SK-MEL-5 (cell line): ENCODE results near the gene CRYGN. TPM values are rescaled to one million over a fixed set of nuclear protein-coding genes. Genes with fewer than 3 reads are reported as not detected.
A peak's percentile ranks its signal among the peaks of the same experiment; 100 is the strongest.

Experiments
- DNase-seq: peaks from one replicate; pipeline ENCODE4 v3.0.0-alpha.2; 2016; ENCODE audit warnings: low read depth, low spot score
- in situ Hi-C: cut with HindIII; loops from 2 replicates; pipeline ENCODE4 v1.10.0; 2016; ENCODE audit warnings: low sequenced_read_pairs, high pct_unique_total_duplicates, low pct_unique_long_range_greater_than_20kb
- total RNA-seq: library from RNA; depleted of rRNA; stranded (reverse); fragments of >200 nt; shearing (Covaris generic); gene quantifications from 2 replicates; pipeline ENCODE4 v1.2.3, GENCODE V29; 2014

Gene CRYGN
- total RNA-seq, 1 experiment from 2014 or later = not detected

DNA sequence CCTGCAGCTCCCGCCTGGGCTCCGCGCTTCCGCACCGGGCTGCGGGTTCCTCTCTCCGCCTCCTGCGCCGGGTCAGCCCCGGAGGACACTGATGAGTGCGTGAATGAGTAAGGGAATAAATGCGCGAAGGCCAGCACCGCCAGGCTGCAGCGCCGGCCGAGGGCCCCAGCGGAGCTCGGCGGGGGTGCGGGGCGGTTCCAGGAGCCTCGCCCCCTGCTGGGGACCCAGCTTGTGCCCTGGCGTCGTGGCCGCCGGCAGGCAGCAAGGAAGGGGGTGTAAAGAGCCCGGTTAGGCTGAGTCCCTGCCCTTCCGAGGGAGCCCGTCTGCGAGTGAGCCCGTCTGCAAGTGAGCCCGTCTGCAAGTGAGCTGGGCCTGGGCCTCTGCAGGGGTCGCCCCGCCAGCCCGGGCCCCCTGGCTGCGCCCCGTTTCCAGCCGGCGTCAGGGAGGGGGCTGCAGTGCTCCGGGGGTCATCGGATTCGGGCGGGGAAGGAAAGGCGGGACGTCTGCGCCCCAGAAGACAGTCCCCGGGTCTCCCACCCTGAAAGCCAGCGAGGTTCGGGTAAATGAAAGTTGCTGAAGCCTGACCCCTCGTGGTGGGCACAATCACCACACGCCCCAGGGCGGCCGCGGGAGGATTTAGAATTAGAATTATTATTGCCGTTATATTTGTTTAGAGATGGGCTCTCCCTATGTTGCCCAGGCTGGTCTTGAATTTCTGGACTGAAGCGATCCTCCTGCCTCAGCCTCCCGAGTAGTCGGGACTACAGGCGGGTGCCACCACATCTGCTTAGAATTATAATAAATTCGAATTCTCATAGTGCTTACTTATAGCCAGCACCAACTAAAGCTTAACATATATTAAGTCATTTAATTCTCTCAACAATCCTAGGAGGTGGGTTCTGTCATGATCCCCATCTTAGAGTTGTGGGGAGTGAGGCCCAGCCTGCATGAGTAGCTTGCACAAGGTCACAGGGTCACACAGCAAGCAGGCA, 8.6 kb upstream of the CRYGN start:
- in situ Hi-C loops = no loop called here

DNA sequence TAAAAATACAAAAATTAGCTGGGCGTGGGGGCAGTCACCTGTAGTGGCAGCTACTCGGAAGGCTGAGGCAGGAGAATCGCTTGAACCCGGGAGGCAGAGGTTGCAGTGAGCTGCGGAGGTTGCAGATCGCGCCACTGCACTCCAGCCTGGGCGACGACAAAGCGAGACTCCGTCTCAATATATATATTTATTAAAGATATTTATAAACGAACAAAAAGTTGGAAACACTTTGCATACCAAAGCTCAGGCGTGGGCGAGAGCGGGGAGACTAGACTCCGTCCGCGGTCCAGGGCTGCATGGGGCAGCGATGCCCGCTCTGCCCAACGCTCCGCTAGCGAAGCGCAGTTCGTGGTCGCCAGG, 7.9 kb upstream of the CRYGN start:
- no peak for DNase-seq
- in situ Hi-C loops = no loop called here

More for the DNA sequence above, 8.6 kb upstream of the CRYGN start:
- peak; percentile 68 for DNase-seq

DNA sequence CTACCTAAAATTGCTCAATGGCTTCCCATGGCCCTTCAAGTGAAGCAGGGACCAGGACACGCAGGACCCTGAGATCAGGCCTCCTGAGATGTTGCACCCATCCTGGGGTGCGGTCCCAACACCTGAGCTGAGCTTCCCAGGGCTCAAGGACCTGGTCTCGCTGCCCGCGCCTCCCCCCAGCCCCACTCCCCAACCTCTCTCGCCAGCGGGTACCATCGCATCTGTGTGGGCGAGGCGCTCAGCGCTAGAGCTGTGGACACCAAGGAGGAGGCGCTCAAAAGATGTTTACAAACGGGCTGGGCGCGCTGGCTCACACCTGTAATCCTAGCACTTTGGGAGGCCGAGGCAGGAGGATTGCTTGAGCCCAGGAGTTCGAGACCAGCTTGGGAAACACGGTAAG, 7.4 kb upstream of the CRYGN start:
- in situ Hi-C loops = no loop called here
- DNase-seq = no peak

DNA sequence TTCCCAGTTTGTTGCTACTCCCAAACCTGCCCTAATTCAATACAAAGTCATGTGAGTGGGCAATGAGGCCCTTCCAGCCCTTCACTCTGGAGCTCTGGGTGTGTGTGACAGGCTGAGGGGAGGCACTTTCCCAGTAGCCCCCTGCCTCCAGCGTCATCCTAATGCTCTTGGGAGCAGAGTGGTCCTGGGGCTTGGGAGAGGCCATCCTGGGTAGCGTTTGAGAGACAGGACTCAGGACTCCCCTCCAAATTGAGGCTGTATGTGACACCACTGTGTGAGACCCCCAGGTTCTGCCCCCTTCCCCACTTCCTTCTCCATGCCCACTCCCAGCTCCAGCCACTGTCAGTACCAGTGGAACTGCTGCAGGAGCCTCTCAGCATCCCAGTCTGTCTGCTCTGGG, 6.5 kb upstream of the CRYGN start:
- in situ Hi-C loops = no loop called here
- no peak for DNase-seq

DNA sequence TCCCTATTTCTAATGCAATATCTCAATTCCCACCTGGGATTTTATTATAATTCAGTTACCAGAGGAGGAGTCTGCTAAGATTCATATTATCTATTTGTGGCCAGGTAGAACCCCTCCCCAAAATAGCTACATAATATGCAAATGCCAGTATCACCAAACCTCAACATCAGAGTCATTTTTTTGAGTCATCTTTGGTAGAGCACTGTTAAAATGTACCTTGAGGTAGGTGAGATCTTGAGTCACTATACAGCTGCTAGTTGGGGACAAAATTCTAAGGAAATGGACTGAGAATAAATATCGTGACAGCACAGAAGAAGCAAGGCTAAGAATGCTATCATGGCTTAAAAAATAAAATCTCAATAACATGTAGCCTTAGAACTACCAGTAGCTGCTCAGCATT, 4.7 kb upstream of the CRYGN start:
- in situ Hi-C loops = no loop called here
- no peak for DNase-seq

DNA sequence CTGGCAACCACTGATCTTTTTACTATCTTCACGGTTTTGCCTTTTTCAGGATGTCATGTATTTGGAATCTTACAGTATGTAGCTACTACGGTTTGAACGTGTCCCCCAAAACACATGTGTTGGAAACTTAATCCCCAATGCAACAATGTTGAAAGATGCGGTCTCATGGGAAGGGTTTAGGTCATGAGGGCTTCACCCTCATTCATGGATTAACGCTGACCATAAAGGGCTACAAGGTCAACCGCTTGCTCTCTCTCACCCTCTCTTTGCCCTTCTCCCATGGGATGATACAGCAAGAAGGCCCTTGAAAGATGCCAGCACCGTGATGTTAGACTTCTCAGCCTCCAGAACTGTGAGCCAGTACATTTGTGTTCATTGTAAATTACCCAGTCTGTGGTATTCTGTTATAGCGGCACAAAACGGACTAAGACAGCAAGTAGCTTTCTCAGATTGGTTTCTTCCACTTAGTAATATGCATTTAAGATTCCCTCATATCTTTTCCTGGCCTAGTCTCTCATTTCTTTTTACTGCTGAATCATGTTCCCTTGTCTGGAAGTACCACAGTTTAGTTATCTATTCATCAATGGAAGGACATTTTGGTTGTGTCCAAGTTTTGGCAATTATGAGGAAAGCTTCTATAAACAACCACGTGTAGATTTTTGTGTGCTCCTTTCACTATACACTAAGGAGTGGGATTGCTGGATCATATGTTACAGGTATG, 3.0 kb upstream of the CRYGN start:
- in situ Hi-C loops = no loop called here
- DNase-seq = no peak

DNA sequence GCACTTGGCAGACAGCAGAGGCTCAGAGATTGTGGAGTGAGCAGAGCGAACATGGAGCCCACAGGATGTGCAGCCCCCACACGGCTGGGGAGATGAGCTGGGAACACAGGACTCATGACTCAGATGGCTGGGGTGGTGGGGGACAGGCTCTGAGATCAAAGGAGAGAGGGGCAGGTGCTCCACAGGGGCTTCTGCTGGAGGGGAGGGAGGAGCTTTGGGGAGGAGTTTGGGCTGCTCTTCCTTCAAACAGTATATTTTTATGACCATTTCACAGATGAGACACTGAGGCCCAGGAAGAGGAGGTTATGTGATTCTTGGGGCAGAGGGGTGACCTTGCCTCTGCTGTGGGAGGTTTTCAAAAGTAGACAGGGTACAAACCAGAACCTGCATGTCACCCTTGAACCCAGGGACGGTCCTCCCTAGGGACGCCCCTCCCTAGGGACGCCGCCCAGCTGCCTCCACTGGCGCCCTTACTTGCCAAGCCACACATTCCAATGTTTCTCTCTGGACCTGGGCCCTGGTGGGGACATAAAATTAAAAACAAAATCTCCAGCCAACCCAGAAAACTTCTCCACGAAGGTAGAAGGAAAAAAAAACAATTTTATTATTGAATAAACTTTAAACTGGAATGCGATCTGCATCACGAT, 981 bp upstream of the CRYGN start:
- DNase-seq = no peak
- in situ Hi-C loops = no loop called here

DNA sequence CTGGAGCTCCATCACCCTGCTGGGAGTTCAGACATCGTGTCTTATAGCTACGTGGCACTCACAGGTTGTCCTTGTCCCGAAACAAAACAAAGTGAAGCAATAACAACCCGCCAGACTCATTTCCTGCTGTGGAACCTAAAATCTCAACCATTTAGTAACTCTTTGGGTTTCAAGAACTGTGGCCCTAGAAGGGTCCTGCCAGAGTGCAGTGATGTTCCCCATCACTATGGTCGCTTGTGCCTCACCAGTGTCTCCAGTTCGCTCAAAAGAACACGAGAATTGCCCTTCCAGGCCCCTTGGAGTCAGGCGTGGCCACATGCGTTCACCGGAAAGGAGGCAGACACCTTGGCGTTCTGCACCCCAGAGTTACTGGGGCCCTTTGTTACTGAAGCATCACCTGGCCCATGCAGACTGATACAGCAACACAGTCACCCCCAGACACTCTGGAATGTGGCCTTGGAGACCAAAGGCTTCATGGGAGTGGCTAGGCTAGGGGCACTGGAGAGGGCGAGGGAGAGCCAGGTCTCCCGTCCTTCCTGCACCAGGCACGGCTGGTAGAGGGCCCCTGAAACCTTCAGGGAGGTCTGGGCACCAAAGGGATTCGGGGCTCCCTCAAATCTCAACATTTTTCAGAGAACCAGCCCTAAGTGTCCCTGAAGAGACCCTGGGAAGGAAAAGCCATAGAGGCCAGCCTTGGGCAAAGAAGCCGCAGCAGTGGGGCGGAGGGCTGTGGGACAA, 908 bp downstream of the CRYGN start:
- in situ Hi-C loops = no loop called here
- DNase-seq = no peak

DNA sequence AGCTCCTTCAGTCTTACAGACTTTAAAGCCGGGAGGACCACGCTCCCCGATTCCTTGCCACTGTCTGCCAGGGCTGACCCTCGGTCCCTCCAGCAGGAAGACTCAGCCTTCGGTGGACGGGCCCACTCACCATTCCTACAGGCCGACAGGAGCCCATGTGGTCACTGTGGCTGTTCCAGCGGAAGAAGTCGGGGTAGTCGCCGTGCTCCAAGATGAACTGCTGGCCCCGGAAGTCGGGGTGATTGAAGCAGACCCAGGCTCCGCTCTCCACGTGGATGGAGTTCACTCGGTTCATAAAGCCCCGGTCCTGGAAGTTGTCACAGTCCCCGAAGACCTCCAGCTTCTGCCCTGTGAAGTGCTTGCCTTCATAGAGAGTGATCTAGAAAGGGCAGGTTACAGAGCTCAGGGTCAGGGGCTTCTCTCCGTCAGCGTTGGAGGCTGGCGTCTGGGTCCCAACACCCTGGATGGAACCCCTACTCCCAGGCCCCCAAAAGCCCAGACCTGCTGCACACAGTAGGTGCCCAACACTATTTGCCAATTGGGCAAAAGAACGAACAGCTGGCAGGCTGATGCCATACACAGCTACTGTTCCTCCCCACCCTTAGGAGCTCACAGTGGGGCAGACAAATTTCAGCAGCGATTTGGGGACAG, 1.9 kb downstream of the CRYGN start:
- in situ Hi-C loops = no loop called here
- DNase-seq = no peak

DNA sequence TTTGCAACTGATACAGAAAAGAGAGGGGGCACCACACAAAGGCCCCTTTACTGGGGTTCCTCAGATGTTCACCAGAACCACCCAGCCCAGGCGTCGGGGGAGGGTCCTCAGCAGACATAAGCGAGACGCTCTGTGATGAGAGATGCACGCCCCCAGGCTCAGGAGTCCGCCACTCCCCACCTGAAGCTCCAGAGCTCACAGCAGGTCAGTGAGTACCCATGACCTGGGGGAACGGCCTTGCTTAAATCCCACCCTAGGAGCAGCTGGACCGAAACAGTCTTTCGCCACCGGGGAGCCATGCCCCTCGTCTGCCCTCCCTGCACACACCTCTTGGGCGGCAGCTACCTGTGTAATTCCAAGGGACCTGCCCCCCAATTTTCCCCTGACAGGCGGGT, 2.8 kb downstream of the CRYGN start:
- in situ Hi-C loops = no loop called here
- DNase-seq = no peak

DNA sequence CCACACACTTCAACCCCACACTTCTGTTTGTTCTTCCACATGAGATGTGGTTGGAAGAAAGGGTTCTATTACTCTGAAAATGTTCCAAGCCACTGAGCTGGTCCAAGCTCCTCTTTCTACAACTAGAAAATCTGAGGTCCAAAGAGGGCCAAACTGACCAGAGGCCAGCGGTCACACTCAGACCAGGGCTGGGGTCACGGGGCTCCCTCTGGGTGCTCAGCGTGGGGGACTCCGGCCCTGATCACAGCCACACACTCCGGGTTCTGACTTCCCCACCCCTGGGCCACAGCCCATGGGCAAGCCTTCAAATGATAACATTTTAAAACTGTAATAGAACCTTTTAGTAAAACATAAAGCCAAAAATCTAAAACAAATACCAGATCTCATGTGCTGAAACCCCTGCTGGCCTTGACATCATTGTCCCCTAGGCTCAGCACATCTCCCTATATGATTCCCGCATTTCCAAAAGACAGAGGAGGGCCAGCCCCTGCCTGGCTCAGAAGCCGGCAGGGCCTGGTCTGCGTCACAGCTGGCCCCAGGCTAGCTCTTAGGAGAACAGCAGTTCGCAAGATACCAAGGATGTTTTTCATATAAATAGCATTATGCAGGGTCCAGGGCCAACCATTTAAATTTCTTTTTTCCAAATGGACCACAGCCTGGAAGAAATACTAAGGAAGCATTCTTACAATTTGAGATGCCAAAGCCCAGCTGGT, 3.3 kb downstream of the CRYGN start:
- DNase-seq = no peak
- in situ Hi-C loops = no loop called here

DNA sequence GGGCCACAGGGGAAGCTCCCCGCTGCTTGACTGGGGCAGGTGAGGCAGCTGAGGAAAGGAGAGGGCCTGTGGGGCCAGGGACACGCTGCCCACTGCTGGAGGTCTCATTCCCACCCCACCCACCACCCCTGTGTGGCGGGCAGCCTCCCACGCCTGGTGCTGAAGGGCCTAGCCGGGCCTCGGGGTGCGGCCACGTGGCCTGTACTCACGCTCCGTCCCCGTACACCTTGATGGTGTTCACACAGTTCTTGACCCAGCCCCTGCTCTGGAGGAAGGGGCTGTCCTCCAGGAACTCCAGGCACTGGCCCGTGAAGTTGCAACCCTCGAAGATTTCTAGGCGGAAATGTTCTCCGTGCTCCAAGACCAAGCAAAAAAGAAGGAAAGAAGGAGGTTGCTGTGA, 4.0 kb downstream of the CRYGN start:
- in situ Hi-C loops = no loop called here

DNA sequence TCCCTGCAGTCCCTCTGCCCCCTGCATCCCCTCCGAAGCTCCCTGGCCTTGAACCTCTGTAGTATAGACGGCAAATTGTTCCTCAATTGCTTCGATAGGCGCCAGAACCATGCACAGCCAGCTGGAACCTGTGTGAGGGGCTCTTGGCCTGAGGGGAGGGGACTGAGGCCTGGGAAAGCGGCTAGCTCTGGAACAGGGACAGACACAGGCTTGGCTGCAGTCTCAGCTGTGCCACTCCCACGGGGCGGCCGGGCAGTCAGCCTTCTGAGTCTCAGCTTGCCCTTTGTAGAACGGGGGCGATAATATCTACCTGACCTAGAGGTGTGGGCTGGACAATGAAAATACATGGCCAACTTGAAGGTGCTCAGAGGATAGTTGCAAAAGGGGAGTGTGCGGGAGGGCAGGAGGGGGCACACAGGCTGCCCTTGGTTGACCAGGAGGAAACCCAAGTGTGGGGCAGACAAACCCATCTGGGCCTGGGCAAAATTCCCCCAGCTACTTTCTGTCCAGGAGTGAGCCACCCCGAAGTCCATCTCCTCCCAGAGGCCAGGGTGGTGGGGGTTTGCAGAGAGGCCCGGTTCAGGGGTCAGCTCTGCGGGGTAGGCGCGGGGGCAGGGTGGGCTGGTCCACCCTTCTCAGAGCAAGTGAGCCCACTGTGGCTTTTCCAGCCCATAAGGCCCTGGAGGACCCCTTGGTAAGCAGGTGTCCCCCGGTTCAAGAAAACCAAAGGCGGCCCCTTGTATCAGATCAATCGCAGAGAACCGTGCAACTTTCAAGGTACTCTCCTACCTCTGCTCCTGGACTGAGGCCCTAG, 4.6 kb downstream of the CRYGN start:
- in situ Hi-C loops = no loop called here
- no peak for DNase-seq

More for the DNA sequence above, 4.0 kb downstream of the CRYGN start:
- DNase-seq = no peak

DNA sequence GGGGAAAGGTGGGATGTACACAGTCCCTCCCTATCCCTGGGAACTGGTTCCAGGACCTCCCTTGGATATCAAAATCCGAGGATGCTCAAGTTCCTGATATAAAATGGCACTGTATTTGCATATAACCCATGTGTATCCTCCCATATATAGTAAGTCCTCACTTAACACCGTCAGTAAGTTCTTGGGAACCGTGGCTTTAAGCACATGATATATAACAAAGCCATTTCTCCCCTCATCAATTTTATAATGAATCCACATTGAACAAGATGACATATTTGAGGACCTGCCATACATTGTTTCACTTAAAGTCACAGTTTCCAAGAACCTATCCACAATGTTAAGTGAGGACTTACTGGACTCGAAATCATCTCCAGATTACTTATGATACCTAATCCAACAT, 5.4 kb downstream of the CRYGN start:
- DNase-seq = no peak
- in situ Hi-C loops = no loop called here

DNA sequence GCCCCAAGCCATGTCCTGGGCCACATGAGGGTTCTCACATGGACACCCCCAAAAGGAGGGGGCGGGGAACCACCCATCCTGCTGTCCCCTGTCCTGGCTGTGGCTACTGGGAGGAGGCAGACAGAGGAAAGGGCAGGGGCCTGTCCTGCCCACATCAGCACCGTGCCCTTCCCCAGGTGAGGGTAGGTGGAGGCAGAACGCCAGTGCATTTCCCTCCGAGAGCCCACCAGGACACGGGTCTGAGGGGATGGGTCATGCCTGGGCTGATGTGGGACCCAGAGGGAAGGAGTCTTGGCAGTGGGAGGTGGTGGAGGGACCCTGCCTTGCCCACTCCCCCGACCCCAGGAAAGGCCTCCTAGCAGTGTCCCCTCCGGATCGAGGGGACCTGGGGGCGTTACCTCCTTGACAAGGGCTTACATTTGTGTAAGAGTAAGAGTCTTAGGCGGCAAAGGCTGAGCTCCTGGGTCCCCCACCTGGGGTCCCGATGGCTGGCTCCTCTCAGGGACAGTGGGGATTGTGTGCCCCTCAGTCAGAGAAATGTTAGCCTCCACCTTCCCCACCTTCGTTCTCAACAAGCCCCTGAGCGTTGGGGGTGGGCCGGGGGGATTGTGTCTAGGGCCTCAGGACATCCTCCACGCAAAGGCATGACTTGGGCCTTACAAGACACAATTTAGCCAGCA, 6.1 kb downstream of the CRYGN start:
- DNase-seq = no peak
- in situ Hi-C loops = no loop called here
